IPS-18c (cell line): ENCODE measurements around the gene CRTC1.
"Not testable (repeated sequence)": the region's sequence is repeated elsewhere in the genome, so short reads cannot be mapped to it uniquely, and the experiment has no call there.

Source experiments
- H3K4me3 ChIP-seq: 2 replicates; pipeline ENCODE4 v1.7.0; 2013; ENCODE audit warnings: low read depth, mild to moderate bottlenecking, low read length, moderate library complexity; ENCODE audit not compliant: insufficient read depth
- H3K9me3 ChIP-seq: one replicate; pipeline ENCODE4 v1.6.1; 2013; ENCODE audit warnings: mild to moderate bottlenecking, low read length, moderate library complexity; ENCODE audit not compliant: control insufficient read depth, insufficient read depth

The CRTC1 gene

DNA sequence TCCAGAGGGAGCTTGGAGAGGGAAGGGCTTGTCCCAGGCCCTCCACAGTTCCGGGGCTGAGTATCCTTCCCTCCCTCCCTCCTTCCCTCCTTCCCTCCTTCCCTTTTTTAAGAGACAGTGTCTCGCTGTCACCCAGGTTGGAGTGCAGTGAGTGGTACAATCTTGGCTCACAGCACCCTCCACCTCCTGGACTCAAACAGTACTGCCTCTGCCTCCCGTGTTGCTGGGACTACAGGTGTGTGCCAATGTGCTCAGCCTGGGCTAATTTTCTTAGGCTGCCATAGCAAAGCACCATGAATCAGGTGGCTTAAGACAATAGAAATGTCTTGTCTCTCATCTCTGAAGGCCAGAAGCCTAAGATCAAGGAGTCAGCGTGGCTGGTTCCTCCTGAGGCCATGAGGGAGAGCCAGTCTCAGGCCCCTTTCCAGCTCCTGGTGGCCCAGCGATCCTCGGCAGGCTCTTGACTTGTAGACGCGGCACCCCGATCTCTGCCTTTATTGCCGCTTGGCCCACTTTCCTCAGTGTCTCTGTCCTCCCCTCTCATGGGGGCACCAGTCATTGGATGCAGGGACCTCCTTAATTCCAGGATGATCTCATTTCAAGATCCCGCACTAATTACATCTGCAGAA, 47.5 kb downstream of the CRTC1 start:
- no peak overlapping the region for H3K4me3 ChIP-seq
- H3K9me3 ChIP-seq: no peaks in the 10 kb centered on the region

DNA sequence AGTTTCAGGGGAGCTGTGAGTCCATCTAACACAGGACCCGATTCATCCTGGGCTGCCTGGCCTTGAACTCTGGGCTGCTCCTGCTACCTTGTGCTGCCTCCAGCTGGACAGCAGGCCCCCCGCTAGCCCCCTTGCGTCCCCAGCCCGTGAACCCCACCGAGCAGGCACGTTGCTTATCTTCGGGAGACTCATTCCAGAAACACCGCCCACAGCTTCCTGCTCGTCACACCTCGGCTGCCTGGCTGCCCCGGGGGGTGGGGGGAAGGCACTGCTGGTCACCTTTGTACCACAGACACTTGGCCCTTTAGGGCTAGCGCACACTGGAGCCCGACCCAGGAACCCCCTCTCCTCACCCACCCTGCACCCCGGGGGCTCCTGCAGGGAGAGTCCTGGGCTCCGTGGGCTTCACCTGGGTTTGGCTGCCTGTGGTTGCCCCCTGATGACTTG, 48.1 kb downstream of the CRTC1 start:
- H3K4me3 ChIP-seq: no peak overlapping the region
- no peaks in the 10 kb centered on the region for H3K9me3 ChIP-seq

DNA sequence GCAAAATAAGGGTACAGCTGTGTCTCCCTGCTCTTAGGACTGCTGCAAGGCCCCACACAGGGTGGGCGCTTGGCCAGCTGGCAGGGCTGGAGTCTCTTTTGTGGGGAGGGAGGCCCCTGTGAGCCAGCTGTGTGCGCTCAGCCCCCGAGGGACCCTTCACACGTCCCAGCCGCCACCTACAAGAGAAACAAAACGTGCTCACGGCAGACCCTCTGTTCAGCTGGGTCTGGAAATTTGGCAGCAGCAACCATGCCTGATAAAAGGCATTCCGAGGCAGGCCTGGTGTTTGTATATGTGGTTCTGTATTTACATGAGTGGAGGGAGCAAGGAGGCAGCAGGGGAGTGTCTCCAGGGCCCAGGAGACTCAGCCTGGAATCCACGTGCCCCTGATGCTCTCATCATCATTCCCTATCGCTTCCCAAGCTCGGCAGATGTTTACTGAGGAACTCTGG, 49.7 kb downstream of the CRTC1 start:
- H3K4me3 ChIP-seq: no peak overlapping the region
- no peaks in the 10 kb centered on the region for H3K9me3 ChIP-seq

DNA sequence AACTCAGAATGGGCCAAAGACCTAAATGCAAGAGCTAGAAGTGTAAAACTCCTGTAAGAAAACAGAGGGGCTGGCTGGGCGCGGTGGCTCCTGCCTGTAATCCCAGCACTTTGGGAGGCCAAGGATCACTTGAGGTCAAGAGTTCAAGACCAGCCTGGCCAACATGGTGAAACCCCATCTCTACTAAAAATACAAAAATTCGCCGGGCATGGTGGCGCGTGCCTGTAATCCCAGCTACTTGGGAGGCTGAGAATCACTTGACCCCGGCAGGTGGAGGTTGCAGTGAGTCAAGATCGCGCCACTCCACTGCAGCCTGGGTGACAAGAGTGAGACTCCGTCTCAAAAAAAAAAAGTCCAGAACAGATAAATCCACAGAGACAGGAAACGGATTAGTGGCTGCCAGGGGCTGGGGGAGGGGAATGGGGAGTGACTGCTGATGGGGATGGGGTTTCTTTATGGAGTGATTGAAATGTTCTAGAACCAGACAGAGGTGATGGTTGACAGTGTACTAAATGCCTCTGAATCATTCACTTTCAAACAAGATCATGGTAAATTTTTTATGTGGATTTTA, 50.4 kb downstream of the CRTC1 start:
- H3K9me3 ChIP-seq, H3K4me3 ChIP-seq: not testable (repeated sequence)

DNA sequence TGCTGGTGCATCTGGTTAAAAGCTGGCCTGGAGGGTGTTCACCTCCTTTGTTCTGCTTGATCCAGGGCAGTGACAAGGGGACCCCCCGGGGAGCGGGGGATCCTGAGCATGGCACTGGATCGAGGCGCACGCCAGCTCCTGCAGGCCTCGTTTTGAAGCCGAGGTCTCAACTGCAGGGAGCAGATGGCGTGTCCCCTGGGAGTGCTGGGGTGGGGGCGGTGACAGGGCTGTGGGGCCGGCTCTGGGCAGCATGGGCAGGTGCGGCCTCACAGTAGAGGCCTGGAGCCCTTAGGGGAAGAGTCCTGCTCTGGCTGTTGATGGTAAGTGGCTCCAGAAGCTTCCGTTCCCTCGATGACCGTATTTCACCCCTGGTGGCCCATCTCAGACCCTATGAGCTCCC, 51.8 kb downstream of the CRTC1 start:
- Histone ChIP-seq H3K4me3 (no peak overlapping the region), H3K9me3 (no peaks in the 10 kb centered on the region)

DNA sequence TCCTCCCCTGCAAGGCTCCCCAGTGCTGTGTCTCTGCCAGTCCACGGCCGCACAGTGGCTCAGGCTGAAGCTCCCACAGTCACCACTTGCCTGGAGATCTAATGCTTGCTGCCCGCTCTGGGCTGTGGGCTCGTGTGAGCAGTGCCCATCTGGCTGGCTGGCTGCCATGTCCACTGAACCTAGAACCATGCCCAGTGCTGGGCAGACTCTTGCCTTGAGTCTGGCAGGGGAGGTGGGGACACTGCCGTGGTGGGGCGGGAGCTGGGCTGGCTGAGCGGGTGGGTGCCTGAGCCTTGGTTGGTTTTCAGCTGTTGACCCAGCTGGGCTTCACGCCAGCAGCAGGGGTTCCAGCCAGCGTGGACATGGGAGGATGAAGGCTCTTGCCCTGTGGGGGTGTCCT, 52.3 kb downstream of the CRTC1 start:
- H3K4me3 ChIP-seq: no peak overlapping the region
- H3K9me3 ChIP-seq: no peaks in the 10 kb centered on the region

DNA sequence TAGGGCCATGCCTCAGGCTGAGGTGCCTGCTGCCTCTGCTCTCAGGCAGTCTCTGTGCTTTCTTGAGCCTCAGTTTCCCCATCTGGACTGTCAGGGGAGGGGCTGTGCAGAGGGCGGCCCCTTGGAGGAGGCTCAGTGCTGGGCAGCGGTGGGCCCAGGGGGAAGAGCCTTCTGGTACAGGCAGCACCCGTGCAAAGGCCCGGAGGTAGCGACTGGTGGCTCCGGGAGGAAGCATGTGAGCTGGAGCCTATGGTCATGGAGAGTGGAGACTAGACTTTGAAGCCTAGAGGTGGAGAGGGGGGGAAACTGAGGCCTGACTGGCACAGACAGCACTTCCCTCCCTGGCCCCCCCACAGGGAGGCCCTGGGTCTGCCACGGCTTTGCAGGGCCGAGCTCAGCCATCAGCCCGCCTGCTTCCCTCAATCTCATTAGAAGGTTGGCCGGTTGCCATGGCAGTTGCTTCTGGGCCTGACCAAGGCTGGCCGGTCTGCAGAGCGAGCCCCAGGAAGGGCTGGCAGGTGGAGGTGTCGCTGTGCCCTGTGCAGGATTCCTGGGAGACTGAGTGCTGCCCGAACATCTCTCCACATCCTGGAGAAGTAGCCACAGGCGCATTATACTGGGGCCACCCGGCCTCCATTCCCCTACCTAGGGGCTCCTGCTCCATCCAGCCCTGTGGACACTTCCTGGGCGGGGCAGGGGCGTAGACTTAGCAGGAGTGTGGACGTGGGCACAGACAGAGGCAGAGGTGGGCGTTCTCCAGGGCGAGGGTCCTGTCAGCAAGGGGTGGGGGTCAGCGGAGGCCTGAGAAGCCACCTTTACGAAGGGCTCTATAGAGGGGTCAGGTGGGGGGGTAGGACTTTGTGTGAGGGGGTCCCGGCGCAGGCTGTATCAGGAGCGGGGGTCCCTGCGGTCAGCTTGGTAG, 53.2 kb downstream of the CRTC1 start:
- H3K9me3 ChIP-seq: no peaks in the 10 kb centered on the region

DNA sequence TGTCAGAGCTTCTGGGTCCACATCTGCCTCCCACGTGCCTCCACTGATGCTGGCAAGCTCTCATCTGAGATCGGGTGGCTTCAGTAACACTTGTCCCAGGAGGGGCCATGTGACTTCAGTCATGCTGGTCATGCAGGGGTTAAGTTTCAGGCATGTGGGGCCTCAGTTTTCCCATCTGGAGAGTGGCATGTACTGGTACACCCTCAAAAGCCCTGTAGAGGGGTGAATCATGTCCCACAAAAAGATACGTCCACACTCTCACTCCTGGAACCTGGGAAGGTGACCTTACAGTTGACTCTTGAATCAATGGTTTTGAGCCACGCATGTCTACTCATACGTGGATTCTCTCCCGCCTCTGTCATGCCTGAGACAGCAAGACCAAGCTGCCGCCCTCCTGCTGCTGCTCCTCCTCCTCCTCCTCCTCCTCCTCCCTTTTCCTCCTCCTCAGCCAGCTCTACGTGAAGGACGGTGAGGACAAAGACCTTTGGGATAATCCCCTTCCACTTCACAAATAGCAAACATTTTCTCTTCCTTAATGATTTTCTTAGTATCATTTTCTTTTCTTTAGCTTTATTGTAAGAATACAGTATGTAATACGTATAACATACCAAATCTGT, 54.0 kb downstream of the CRTC1 start:
- Histone ChIP-seq H3K9me3 (no peaks in the 10 kb centered on the region), H3K4me3 (no peak overlapping the region)

More for the DNA sequence above, 53.2 kb downstream of the CRTC1 start:
- H3K4me3 ChIP-seq: no peak overlapping the region

DNA sequence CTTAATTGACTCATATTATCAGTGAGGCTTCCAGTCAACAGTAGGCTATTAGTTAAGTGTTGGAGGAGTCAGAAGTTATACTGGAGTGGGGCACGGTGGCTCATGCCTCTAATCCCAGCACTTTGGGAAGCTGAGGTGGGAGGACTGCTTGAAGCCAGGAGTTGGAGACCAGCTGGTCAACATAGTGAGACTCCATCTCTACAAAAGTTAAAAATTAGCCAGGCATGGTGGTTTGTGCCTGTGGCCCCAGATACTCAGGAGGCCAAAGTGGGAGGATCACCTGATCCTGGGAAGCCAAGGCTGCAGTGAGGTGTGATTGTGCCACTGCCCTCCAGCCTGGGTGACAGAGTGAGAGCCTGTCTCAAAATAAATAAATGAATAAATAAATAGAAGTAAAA, 54.5 kb downstream of the CRTC1 start:
- Histone ChIP-seq H3K4me3 (no peak overlapping the region), H3K9me3 (no peaks in the 10 kb centered on the region)

DNA sequence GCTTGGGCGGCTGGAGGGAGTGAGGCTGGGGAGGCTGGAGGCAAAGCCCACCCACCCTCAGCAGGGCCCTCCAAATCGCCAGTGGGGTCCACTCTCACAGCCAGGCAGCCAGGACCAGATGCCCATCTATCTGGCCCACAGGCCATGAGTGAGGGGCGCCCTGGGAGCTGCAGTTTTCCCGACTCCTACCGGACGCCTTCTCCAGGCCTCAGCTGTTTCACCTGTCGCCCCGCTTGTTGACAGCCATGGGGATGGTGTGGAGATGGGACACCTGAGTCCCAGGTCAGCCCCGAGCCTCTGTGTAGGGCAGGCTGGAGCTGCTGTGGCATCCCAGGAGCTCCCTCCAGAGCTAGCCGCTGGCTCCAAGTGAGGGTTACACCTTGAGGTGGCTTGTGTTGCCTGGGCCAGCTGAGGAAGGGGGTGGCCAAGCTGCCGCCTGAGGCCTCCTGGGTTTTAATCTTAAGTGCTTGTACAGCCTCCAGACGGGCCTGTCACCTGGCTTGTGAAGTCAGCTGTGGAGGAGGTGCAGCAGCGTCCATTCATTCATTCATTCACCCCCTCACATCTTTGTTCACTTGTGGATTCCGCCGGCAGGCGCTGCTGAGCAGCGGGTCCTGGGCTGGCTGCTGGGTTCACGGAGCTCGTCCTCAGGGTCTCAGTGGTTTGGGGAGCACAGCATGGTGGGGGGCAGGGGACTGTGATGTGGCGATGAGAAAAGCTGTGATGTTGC, 55.6 kb downstream of the CRTC1 start:
- H3K9me3 ChIP-seq: no peaks in the 10 kb centered on the region
- H3K4me3 ChIP-seq: no peak overlapping the region

DNA sequence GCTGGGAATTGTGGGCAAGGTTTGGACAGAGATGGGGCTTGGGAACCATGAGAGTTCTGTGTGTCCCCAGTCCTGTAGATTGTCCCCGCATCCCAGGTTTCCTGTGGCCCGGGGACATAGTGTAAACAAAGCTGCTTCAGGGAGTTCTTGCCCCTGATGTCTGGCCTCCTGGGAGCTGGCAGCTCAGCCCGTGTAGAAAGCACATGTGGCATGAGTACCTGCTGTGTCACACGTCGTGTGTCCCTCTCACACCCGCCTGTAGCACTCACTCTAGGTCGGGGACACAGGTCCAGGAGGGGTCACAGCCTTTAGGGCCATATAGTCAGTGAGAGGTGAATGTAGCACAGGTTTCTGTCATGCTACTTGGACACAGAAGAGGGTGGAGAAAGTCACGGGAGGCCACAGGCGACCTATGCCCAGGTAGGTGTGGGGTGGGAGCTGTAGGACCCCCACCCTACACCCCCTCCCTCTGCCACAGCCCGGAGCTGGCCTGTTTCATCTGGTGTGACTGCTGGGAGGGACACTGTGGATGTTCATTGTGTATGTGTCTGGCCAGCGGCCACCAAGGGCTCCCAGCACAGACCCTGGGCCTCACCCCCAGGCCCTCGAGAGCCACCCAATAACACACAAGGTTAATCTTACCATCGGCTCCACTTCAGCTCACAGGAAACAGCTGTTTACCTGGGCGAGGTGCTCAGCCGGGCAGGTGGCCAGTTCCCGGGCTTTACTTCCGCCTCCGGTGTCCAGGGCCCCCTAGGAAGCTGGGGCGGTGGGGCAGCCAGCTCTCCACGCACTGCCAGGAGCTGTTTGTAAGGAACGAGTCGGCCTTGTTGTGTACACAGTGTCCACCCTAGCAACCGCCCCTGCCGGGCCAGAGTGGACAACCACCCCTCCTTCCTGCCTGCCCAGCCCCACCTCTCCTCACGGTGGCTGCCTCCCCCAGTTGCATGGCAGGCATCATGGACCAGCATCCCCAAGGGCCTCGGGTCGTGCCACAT, 57.9 kb downstream of the CRTC1 start:
- Histone ChIP-seq H3K9me3 (no peaks in the 10 kb centered on the region), H3K4me3 (no peak overlapping the region)

DNA sequence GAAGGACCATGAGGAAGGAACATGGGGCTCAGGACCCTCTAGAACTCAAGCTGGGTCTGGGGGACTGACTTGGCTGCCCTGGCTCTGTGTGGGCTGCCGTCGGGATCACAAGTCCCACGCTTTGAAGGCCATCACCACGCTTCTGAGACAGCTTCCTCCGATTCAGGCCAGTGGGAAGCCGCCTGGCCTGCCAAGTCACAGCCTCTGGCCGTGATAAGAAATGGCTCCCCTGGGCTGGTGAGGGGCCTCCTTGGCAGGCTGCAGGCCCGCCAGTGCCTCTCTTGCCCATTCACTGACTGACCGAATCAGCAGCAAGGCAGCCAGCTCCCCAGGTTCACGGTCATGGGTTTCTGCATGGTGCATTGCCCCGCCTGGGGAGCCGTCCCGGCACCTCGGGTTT, 58.8 kb downstream of the CRTC1 start:
- no peak overlapping the region for H3K4me3 ChIP-seq
- no peaks in the 10 kb centered on the region for H3K9me3 ChIP-seq

DNA sequence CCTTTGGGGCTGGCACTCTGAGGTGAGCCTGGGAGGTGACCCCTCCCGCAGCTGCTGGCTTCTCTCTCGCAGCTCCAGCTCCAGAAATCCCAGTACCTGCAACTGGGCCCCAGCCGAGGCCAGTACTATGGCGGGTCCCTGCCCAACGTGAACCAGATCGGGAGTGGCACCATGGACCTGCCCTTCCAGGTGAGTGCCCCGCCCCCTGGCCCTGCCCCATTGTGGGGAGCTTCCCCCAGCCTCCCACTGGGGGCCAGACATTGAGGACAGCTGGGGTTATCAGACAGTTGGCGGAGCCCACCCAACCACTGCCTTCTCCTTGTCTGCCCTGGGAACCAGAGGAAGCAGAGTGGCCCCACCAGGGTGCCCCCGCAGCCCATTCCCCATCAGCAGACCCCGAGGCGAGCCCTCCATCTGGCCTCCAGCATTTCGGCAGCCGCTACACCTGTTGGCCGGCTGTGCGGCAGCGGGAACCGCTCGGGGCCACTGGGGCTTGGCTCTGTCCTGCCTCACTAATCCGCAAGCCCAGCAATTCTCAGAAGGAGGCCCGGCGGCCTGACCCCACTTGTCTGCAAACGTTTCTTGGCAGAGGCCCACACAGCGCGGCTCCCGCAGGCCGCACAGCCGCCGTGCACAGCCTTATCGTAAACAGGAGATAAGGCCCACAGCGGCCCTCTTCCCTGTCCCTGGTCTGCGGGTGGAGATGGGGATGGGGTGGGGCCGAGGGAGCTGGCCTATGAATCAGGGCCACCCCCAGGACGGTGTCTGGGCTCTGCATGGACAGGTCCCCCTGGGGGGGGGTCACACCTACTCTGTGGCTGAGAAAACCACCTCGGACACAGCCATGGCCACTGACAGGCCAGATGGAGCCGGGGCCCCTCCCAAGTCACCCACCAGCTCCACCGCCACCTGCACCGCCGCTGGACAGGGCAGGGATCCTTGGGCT, 59.6 kb downstream of the CRTC1 start:
- H3K9me3 ChIP-seq: no peaks in the 10 kb centered on the region
- no peak overlapping the region for H3K4me3 ChIP-seq

DNA sequence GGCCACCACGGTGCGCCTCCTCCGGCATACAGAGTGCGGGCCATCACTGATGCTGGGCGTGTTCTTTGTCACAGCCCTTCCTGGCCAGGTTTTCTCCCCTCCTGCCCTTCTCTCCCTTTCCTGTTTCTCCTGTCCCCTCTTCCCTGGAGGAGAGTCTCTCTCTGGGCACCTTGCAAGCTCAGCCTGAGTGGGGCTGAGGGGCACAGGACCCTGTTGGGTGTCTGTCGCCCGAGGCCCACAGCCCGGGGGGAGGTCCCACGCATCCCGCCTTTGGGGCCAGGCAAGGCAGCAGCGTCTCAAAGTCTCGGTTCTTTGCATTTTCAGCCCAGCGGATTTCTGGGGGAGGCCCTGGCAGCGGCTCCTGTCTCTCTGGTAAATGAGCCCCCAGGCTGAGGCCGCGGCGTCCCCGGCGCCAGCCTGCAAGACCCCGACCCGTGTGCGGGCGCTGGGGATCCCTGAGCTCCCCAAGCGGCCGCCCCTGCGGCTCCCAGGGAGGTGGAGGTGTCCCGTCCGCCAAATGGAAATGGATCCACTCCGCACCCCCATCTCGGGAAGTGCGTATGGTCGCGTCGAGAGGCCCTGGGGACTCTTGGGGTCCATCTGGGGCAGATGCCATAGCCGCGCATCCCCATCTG, 60.4 kb downstream of the CRTC1 start:
- H3K4me3 ChIP-seq: no peak overlapping the region
- no peaks in the 10 kb centered on the region for H3K9me3 ChIP-seq
